ENCODE data around the gene FAM210B. TPM values are rescaled to one million over a fixed set of nuclear protein-coding genes. Genes with fewer than 3 reads are reported as not detected.

FAM210B gene
- total RNA-seq, 4 donors from 2014 or later, result 46.3 to 69.4 (median 57.4) TPM

- TF ChIP-seq CTCF (IDR thresholded peaks at IDR 0.05; ENCODE audit: low read depth), result no peak
Observed at GRCh38 chr20:56409956-56410355, 51.2 kb downstream of the FAM210B start.

GRCh38 chr20:56411759-56412472 lies 53.1 kb downstream of the FAM210B start, which contains the start of gene CASS4:
Gene CASS4 (plus strand): TSS chr20:56412260. CDS start chr20:56412459, 199 bp downstream.
- no peak for TF ChIP-seq CTCF (IDR thresholded peaks at IDR 0.05; ENCODE audit: low read depth)

GRCh38 chr20:56412473-56412790 lies 53.7 kb downstream of the FAM210B start:
- no peak for TF ChIP-seq CTCF (IDR thresholded peaks at IDR 0.05; ENCODE audit: low read depth)

GRCh38 chr20:56412949-56413348 lies 54.2 kb downstream of the FAM210B start:
- no peak for TF ChIP-seq CTCF (IDR thresholded peaks at IDR 0.05; ENCODE audit: low read depth)

- no peak for TF ChIP-seq CTCF (IDR thresholded peaks at IDR 0.05; ENCODE audit: low read depth)
Observed at GRCh38 chr20:56414842-56415765, 56.3 kb downstream of the FAM210B start.

GRCh38 chr20:56417402-56417801 lies 58.6 kb downstream of the FAM210B start:
- TF ChIP-seq CTCF (IDR thresholded peaks at IDR 0.05; ENCODE audit: low read depth), result no peak

- no peak for TF ChIP-seq CTCF (IDR thresholded peaks at IDR 0.05; ENCODE audit: low read depth)
Observed at GRCh38 chr20:56417911-56418310, 59.1 kb downstream of the FAM210B start.
